Pulmonary artery endothelial cell (primary cell): ENCODE measurements around the gene PSEN2. TPM values are rescaled to one million over a fixed set of nuclear protein-coding genes. Genes with fewer than 3 reads are reported as not detected.

ENCODE experiments used
- total RNA-seq: library from RNA; depleted of rRNA; stranded (reverse); fragments of >200 nt; gene quantifications from 2 replicates; pipeline ENCODE4 v1.2.3, GENCODE V29; 2014

The PSEN2 gene
- total RNA-seq, 1 donor from 2014 or later: 23.8 TPM

Other genes with a start within 250 kb of the PSEN2 start
- 20.4 and 34.2 TPM in 2 replicates for gene ITPKB, start 131.3 kb upstream of the PSEN2 start, total RNA-seq
- gene COQ8A, start 69.7 kb downstream of the PSEN2 start, total RNA-seq: 7.3 and 13.5 TPM in 2 replicates